GM12801 (cell line): ENCODE results near the gene GEMIN4.

Experiments used
- TF ChIP-seq, protein P1 (sequence below): IDR thresholded peaks from one replicate; pipeline ENCODE4 v1.5.1; 2011; ENCODE audit warnings: control low read depth; ENCODE audit not compliant: insufficient read length; ENCODE audit errors: extremely low read depth

Gene GEMIN4

DNA sequence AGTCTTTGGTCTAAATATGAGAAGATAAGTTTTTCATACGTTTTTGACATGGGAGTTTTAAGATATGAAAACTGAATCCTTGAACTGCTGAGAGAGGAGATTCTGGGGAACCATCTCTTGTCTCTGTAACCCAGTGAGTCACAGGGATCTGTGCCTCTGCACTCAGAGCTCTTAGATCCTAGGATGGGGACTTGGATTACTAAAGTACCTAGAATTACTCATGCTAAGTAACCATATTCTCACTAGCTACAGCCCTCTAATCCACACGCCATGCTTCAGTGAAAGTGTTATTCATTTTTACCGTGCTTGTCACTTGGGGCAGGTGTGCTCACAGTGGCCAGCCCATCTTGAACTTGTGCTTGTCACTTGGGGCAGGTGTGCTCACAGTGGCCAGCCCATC, 32.1 kb upstream of the GEMIN4 start:
- TF ChIP-seq, protein P1, sequence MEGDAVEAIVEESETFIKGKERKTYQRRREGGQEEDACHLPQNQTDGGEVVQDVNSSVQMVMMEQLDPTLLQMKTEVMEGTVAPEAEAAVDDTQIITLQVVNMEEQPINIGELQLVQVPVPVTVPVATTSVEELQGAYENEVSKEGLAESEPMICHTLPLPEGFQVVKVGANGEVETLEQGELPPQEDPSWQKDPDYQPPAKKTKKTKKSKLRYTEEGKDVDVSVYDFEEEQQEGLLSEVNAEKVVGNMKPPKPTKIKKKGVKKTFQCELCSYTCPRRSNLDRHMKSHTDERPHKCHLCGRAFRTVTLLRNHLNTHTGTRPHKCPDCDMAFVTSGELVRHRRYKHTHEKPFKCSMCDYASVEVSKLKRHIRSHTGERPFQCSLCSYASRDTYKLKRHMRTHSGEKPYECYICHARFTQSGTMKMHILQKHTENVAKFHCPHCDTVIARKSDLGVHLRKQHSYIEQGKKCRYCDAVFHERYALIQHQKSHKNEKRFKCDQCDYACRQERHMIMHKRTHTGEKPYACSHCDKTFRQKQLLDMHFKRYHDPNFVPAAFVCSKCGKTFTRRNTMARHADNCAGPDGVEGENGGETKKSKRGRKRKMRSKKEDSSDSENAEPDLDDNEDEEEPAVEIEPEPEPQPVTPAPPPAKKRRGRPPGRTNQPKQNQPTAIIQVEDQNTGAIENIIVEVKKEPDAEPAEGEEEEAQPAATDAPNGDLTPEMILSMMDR: no peak

DNA sequence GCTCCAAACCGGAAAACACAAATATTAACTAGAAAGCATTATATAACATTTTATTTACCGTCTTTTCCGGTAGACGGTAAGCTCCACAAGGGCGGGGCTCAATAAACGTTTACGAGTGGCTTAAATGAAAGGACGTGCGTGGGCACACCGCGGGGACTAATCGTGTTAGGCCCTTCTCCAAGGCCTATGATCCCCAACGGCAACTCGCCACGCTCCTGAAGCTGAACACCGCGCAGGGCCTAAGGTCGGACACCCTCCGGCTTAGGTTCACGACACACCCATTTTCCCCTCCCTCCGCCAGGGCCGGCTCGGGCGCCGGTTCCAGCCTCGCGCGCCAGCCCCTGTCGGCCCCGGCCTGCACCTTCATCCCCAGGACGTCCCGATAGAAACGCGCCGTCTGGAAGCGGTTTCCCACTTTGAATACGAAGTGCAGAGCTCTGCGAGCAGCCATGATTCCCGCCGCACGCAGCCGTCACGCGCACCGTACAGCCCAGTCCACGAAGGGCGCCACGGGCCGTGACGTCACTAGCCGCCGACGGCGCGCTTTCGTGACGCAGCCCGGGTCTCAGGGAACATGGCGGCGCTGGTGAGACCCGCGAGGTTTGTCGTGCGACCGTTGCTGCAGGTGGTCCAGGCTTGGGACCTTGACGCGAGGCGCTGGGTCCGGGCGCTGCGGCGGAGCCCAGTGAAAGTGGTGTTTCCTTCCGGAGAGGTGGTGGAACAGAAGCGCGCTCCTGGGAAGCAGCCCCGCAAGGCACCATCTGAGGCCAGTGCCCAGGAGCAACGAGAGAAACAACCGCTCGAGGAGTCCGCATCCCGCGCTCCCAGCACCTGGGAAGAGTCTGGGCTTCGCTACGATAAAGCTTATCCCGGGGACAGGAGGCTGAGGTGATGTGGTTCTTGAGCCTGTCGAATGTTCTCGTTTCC, 30.0 kb upstream of the GEMIN4 start, which contains the start of the genes GLOD4 and MRM3:
Gene GLOD4 (minus strand): TSS at position 476 of the 927 bp plus-strand sequence. CDS start 25 bp downstream, at position 451.
Gene MRM3 (plus strand): TSS at position 549 of the 927 bp plus-strand sequence. CDS start 26 bp downstream, at position 575.
- TF ChIP-seq, protein P1: no peak

DNA sequence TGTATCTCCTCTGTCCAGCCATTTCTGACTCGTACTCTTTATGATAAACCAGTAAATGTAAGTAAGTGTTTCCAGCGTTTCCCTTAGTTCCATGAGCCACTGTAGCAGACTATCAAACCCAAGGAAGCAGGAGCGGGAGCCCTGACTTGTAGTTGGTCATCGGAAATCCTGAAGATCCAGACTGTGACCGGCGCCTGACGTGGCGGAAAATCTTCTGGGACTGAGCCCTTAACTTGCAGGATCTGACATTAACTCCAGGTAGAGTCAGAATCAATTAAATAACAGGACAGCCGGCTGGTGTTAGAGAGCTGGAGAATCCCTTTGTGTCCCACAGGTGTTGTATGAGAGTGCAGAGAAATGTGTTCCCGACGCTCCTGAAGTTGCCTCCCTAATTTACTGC, 26.0 kb upstream of the GEMIN4 start:
- TF ChIP-seq, protein P1: no peak

DNA sequence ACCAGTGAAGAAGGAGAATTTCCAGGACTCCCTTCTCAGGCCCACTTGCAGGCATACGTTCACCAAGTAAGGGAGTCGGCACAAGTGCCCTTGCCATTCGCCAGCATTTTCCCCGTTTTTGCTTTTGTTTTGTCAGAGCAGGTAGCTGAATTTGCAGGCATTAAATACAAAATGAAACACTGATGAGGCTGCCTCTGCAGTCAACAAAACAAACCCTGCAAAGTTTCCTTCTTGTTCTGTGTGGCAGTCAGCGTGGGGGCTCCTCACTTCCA, 22.2 kb upstream of the GEMIN4 start:
- TF ChIP-seq, protein P1: no peak

DNA sequence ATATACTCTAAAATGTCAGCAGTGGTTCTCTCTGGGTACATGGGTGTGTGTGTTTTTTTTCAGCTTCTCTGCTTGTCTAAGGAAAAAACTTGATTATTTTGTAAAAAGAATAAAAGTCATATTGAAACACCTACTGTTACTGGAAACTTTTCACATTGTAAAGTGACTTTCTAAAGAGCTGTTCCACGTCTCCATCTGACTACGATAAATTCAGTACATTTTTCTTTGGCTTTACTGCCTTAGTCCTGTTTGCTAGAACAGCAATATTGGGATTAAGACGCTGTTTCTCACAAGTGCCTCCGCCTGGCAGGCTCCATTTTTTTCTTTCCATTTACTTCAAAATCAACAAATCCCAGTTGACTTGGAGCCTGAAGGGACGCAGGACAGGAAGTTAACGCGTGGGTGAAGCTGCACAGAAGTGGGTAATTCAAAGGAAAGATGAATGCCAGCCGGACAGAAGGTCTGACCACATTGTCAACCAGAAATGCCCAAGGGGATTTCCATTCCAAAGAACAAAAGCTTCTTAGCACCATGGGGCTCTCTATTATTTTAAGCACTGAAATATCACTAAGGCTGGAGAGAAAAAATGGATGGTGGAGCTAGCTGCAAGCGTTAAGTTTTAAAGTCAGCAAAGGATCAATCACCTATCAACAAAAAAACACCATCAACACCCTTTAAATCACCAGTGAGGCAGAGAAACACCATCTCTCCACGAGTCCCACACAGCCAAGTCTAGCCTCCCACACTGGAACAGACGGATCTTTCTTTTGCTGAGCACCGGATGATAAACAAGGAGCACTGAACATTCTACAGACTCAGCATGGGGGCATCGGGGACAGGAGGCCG, 21.6 kb upstream of the GEMIN4 start:
- TF ChIP-seq, protein P1: no peak

DNA sequence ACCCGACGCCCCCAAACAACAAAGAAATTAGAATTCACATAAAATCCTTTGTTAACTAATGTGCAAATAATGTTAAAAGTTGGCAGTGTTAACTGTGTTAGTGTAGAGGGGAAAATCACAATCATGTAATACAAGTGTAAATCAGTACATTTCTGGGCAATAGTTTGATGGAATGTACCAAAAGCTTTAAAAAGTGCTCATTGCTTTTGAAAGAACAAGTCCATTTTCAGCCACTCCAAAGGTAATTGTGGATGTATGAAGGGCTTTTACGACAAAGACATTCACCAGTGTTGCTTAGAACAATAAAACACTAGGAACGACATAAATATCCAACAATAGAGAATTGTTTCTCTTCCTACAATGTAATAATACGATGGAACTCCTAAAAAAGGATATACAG, 21.0 kb upstream of the GEMIN4 start:
- TF ChIP-seq, protein P1: no peak

DNA sequence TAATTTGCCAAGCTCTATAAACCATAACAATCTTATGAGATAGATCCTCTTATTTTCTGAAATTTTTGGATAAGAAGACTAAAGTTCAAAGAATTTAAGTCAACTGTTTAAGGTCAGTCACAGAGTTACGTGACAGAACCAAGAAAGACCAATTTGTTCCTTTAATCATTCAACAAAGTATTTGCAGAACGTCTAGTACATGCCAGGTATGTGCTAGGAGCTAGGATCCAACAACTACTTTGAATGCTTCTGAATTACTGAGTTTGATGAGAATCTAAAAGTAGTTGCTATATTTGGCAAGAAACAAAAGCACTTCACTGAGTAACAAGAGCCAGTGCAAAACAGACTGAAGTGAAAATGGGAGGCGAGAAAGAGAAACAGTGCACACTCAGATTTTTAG, 15.0 kb upstream of the GEMIN4 start:
- TF ChIP-seq, protein P1: no peak
